Upper lobe of left lung (tissue), 4 donors: ENCODE results near the gene CMSS1.

ENCODE experiments used
- EP300 ChIP-seq, 4 donors: sonication (generic); formaldehyde crosslinking; IDR thresholded peaks; one replicate each; pipeline ENCODE4 v1.5.1; 2017; ENCODE audit warnings: antibody characterized with exemption in 4 of 4, control low read depth in 2 of 4
- POLR2A ChIP-seq, 4 donors: fragments of 450-650 bp; IDR thresholded peaks; one replicate each; pipeline ENCODE4 v1.5.1; 2016 to 2017; ENCODE audit warnings: antibody characterized with exemption in 4 of 4, mild to moderate bottlenecking in 2 of 4
- POLR2AphosphoS5 ChIP-seq, 2 donors: sonication (generic); formaldehyde crosslinking; IDR thresholded peaks; one replicate each; pipeline ENCODE4 v1.5.1; 2017; ENCODE audit warnings: antibody characterized with exemption in 2 of 2
- TF ChIP-seq, protein P1 (sequence below), 6 experiments: fragments of 450-650 bp in 4 of 6; fragments of 200-600 bp in 2 of 6; sonication (generic) in 2 of 6; IDR thresholded peaks; one replicate each; pipeline ENCODE4 v1.5.1; 2016 to 2019; ENCODE audit warnings: antibody characterized with exemption in 6 of 6

DNA sequence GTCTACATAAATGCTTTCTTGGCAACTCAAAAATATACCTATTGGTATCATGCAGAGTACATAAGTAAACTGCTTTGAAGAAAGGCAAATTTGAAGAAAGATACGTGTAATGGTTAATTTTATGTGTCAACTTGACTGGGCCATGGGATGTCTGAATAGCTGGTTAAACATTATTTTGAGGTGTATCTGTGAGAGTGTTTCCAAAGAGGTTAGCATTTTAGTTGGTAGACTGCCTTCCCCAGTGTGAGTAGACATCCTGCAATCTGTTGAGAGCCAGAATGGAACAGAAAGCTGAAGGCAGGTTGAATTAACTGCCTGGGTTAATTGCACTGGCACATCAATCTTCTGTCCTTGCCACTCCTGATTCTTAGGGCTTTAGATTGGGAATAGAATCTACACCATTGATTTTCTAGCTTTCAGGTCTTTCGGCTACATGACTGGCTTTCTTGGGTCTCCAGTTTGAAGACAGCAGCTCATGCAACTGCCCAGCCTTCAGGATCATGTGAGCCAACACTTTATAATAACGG, 98.3 kb downstream of the CMSS1 start:
- no peak for TF ChIP-seq POLR2A (IDR thresholded peaks at IDR 0.05)
- TF ChIP-seq, protein P1, sequence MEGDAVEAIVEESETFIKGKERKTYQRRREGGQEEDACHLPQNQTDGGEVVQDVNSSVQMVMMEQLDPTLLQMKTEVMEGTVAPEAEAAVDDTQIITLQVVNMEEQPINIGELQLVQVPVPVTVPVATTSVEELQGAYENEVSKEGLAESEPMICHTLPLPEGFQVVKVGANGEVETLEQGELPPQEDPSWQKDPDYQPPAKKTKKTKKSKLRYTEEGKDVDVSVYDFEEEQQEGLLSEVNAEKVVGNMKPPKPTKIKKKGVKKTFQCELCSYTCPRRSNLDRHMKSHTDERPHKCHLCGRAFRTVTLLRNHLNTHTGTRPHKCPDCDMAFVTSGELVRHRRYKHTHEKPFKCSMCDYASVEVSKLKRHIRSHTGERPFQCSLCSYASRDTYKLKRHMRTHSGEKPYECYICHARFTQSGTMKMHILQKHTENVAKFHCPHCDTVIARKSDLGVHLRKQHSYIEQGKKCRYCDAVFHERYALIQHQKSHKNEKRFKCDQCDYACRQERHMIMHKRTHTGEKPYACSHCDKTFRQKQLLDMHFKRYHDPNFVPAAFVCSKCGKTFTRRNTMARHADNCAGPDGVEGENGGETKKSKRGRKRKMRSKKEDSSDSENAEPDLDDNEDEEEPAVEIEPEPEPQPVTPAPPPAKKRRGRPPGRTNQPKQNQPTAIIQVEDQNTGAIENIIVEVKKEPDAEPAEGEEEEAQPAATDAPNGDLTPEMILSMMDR (IDR thresholded peaks at IDR 0.05) = no peak
- TF ChIP-seq POLR2AphosphoS5 (IDR thresholded peaks at IDR 0.05) = no peak
- TF ChIP-seq EP300 (IDR thresholded peaks at IDR 0.05) = no peak
